Trophoblast cell (in vitro differentiated cells and primary cell): ENCODE data around the gene IL2.

Source experiments
- DNase-seq, 2 donors: peaks; one replicate each; pipeline ENCODE4 v3.0.0-alpha.2; 2016
- H2AFZ ChIP-seq: 2 replicates; pipeline ENCODE4 v1.6.1; 2013; ENCODE audit warnings: low read length, moderate library complexity, mild to moderate bottlenecking; ENCODE audit not compliant: insufficient read depth, poor library complexity
- H2AK5ac ChIP-seq: 2 replicates; pipeline ENCODE4 v1.6.1; 2013; ENCODE audit warnings: mild to moderate bottlenecking, low read length
- H2BK120ac ChIP-seq: 2 replicates; pipeline ENCODE4 v1.6.1; 2013; ENCODE audit warnings: low read length, mild to moderate bottlenecking, moderate library complexity; ENCODE audit not compliant: insufficient read depth, poor library complexity
- H2BK12ac ChIP-seq: 2 replicates; pipeline ENCODE4 v1.6.1; 2013; ENCODE audit warnings: mild to moderate bottlenecking, low read length, moderate library complexity
- H2BK5ac ChIP-seq: 2 replicates; pipeline ENCODE4 v1.6.1; 2013; ENCODE audit warnings: low read length, low read depth, moderate library complexity, mild to moderate bottlenecking; ENCODE audit not compliant: poor library complexity
- H3K14ac ChIP-seq: 2 replicates; pipeline ENCODE4 v1.6.1; 2013; ENCODE audit warnings: mild to moderate bottlenecking, low read length
- H3K18ac ChIP-seq: 2 replicates; pipeline ENCODE4 v1.6.1; 2013; ENCODE audit warnings: mild to moderate bottlenecking, low read length
- H3K23ac ChIP-seq: 2 replicates; pipeline ENCODE4 v1.6.1; 2013; ENCODE audit warnings: low read length
- H3K27ac ChIP-seq: 2 replicates; pipeline ENCODE4 v1.5.1; 2013; ENCODE audit warnings: low read depth, mild to moderate bottlenecking, inconsistent platforms, low read length, moderate library complexity
- H3K27me3 ChIP-seq: 2 replicates; pipeline ENCODE4 v1.6.1; 2013; ENCODE audit warnings: inconsistent platforms, mild to moderate bottlenecking, low read length, moderate library complexity; ENCODE audit not compliant: insufficient read depth
- H3K36me3 ChIP-seq, 2 experiments: 1 replicate in 1 of 2; 2 replicates in 1 of 2; pipeline ENCODE4 v1.6.1; 2013; ENCODE audit warnings: low read length in 2 of 2, mild to moderate bottlenecking in 2 of 2, moderate library complexity in 1 of 2; ENCODE audit not compliant: insufficient read depth in 2 of 2, control insufficient read depth in 1 of 2
- H3K4ac ChIP-seq: 2 replicates; pipeline ENCODE4 v1.6.1; 2013; ENCODE audit warnings: low read depth, mild to moderate bottlenecking, low read length, moderate library complexity
- H3K4me1 ChIP-seq, 2 experiments: 1 replicate in 1 of 2; 2 replicates in 1 of 2; pipeline ENCODE4 v1.6.1; 2013; ENCODE audit warnings: low read length in 2 of 2, mild to moderate bottlenecking in 2 of 2, moderate library complexity in 1 of 2; ENCODE audit not compliant: insufficient read depth in 2 of 2, control insufficient read depth in 1 of 2
- H3K4me2 ChIP-seq: 2 replicates; pipeline ENCODE4 v1.6.1; 2013; ENCODE audit warnings: inconsistent platforms, mild to moderate bottlenecking, low read length, moderate library complexity
- H3K4me3 ChIP-seq: 2 replicates; pipeline ENCODE4 v1.5.1; 2013; ENCODE audit warnings: mild to moderate bottlenecking, low read depth, low read length, inconsistent platforms
- H3K79me1 ChIP-seq: one replicate; pipeline ENCODE4 v1.6.1; 2013; ENCODE audit warnings: low read length
- H3K79me2 ChIP-seq: 2 replicates; pipeline ENCODE4 v1.6.1; 2013; ENCODE audit warnings: low read length, mild to moderate bottlenecking; ENCODE audit not compliant: control insufficient read depth, insufficient read depth, poor library complexity
- H3K9ac ChIP-seq: 2 replicates; pipeline ENCODE4 v1.6.1; 2013; ENCODE audit warnings: mild to moderate bottlenecking, low read length
- H3K9me3 ChIP-seq: 2 replicates; pipeline ENCODE4 v1.6.1; 2013; ENCODE audit warnings: low read depth, mild to moderate bottlenecking, control low read depth, inconsistent platforms, low read length; ENCODE audit not compliant: insufficient read depth
- H4K12ac ChIP-seq: 2 replicates; pipeline ENCODE4 v1.6.1; 2013; ENCODE audit warnings: low read depth, mild to moderate bottlenecking, low read length, moderate library complexity
- H4K8ac ChIP-seq: 2 replicates; pipeline ENCODE4 v1.6.1; 2013; ENCODE audit warnings: low read depth, mild to moderate bottlenecking, low read length, moderate library complexity
- H4K91ac ChIP-seq: one replicate; pipeline ENCODE4 v1.6.1; 2013; ENCODE audit warnings: low read depth, mild to moderate bottlenecking, low read length, moderate library complexity
- WGBS: extraction: QIAGEN DNeasy Blood & Tissue Kit; methylation state at CpG from one replicate; pipeline ENCODE4 v1.1.7; 2013; ENCODE audit warnings: missing lambda C conversion rate; ENCODE audit not compliant: insufficient read length, insufficient coverage; ENCODE audit errors: extremely low coverage; 5-methylcytosine and 5-hydroxymethylcytosine counted together

Gene IL2

DNA sequence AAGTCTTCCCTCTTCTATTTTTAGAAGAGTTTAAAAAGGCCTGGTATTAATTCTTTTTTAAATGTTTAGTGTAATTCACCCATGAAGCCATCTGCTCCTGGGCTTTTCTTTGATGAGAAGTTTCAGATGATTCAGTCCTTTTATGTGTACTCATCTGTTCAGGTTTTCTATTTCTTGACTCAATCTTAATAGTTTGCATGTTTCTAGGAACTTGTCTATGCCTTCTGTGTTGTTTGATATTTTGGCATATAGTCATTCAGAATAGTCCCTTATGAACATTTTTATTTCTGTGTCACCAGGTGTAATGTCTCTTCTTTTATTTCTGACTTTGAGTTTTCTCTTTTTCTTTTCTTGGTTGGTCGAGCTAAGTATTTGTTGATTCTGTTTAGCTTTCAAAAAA lies 20.2 kb upstream of the IL2 start:
- Histone ChIP-seq H4K91ac (no peak overlapping the region), H2BK12ac (no peak overlapping the region), H3K36me3 (no peaks in the 10 kb centered on the region), H2BK120ac (no peak overlapping the region), H2BK5ac (no peak overlapping the region), H3K4me3 (no peak overlapping the region), H2AK5ac (no peak overlapping the region), H3K14ac (no peak overlapping the region), H3K18ac (no peak overlapping the region), H3K9me3 (no peaks in the 10 kb centered on the region), H3K27me3 (no peaks in the 10 kb centered on the region), H3K27ac (no peak overlapping the region), H3K4me2 (no peak overlapping the region), H3K4ac (no peak overlapping the region), H4K8ac (no peak overlapping the region), H2AFZ (no peak overlapping the region), H3K79me2 (no peaks in the 10 kb centered on the region), H4K12ac (no peak overlapping the region), H3K4me1 (no peaks in the 10 kb centered on the region), H3K9ac (no peak overlapping the region), H3K79me1 (no peaks in the 10 kb centered on the region), H3K23ac (no peak overlapping the region)
- DNase-seq: no peak
- no CpG with 5 or more reads among the region's 1 CpG for WGBS

DNA sequence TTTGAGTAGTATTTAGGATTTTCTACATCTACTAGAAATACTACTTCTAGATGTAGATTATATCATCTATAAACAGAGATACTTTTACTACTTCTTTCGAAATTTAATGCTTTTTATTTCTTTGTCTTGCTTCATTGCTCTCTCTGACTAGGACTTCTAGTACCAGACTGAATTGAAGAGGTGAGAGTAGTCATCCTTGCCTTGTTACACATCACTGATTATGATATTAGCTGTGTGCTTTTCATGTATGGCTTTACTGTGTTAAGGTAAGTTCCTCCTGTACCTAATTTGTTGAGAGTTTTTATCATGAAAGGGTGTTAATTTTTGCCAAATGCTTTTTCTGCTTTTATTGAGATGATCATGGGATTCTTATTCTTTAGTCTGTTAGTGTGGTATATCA lies 19.6 kb upstream of the IL2 start:
- Histone ChIP-seq H3K79me2 (no peaks in the 10 kb centered on the region), H3K4me2 (no peak overlapping the region), H2AFZ (no peak overlapping the region), H3K9me3 (no peaks in the 10 kb centered on the region), H2BK12ac (no peak overlapping the region), H2BK120ac (no peak overlapping the region), H3K14ac (no peak overlapping the region), H2AK5ac (no peak overlapping the region), H3K4ac (no peak overlapping the region), H3K9ac (no peak overlapping the region), H3K79me1 (no peaks in the 10 kb centered on the region), H3K27ac (no peak overlapping the region), H3K4me3 (no peak overlapping the region), H4K12ac (no peak overlapping the region), H3K18ac (no peak overlapping the region), H3K36me3 (no peaks in the 10 kb centered on the region), H4K8ac (no peak overlapping the region), H3K27me3 (no peaks in the 10 kb centered on the region), H2BK5ac (no peak overlapping the region), H3K4me1 (no peaks in the 10 kb centered on the region), H4K91ac (no peak overlapping the region), H3K23ac (no peak overlapping the region)
- no CpG with 5 or more reads among the region's 1 CpG for WGBS
- DNase-seq: no peak

DNA sequence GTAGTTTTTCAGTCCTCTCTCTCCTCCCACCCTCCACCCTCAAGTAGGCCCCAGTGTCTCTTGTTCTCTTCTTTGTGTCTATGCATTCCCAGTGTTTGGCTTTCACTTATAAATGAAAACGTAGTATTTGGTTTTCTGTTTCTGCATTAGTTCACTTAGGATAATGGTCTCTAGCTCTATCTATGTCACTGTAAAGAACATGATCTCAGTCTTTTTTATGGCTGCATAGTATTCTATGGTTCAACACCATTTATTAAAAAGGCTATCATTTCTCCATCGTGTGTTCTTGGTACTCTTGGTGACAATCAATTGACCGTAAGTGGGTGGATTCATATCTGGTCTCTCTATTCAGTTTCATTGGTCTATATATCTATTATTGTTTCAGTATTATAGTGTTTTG lies 18.7 kb upstream of the IL2 start:
- no peak overlapping the region for H3K9ac ChIP-seq
- no peak overlapping the region for H3K4me2 ChIP-seq
- H2AFZ ChIP-seq: no peak overlapping the region
- H2BK120ac ChIP-seq: no peak overlapping the region
- DNase-seq: no peak
- H3K18ac ChIP-seq: no peak overlapping the region
- H3K36me3 ChIP-seq: no peaks in the 10 kb centered on the region
- no peak overlapping the region for H3K4ac ChIP-seq
- H2BK12ac ChIP-seq: no peak overlapping the region
- no peak overlapping the region for H4K91ac ChIP-seq
- H3K4me3 ChIP-seq: no peak overlapping the region
- H3K4me1 ChIP-seq: no peaks in the 10 kb centered on the region
- H2AK5ac ChIP-seq: no peak overlapping the region
- H3K23ac ChIP-seq: no peak overlapping the region
- no peak overlapping the region for H2BK5ac ChIP-seq
- no peak overlapping the region for H3K14ac ChIP-seq
- no peaks in the 10 kb centered on the region for H3K79me2 ChIP-seq
- H3K9me3 ChIP-seq: no peaks in the 10 kb centered on the region
- H3K27me3 ChIP-seq: no peaks in the 10 kb centered on the region
- whole genome bisulfite sequencing: no CpG with 5 or more reads among the region's 3 CpGs
- H3K27ac ChIP-seq: no peak overlapping the region
- H3K79me1 ChIP-seq: no peaks in the 10 kb centered on the region
- H4K12ac ChIP-seq: no peak overlapping the region
- H4K8ac ChIP-seq: no peak overlapping the region

DNA sequence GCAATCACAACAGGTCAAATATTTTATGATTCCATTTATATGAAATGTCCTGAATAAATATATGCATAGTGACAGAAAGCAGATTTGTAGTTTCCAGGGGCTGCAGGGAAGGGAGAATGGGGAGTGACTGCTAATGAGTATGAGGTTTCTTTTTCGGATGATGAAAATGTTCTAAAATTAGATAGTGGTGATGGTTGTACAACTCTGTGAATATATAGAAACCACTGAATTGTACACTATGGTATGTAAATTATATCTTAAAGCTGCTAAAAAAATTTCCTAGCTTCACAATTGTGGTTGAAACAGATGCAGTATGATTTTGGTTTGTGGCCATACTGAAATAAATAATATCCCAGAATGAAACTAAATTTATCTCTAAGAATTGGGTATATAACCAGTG lies 12.9 kb upstream of the IL2 start:
- Histone ChIP-seq H2BK5ac (no peak overlapping the region), H3K9ac (no peak overlapping the region), H3K4me1 (no peaks in the 10 kb centered on the region), H3K18ac (no peak overlapping the region), H3K79me2 (no peaks in the 10 kb centered on the region), H4K91ac (no peak overlapping the region), H3K27ac (no peak overlapping the region), H3K79me1 (no peaks in the 10 kb centered on the region), H4K8ac (no peak overlapping the region), H3K4me3 (no peak overlapping the region), H3K4ac (no peak overlapping the region), H3K14ac (no peak overlapping the region), H3K9me3 (no peaks in the 10 kb centered on the region), H3K36me3 (no peaks in the 10 kb centered on the region), H2BK12ac (no peak overlapping the region), H2AFZ (no peak overlapping the region), H3K4me2 (no peak overlapping the region), H4K12ac (no peak overlapping the region), H2BK120ac (no peak overlapping the region), H2AK5ac (no peak overlapping the region), H3K27me3 (no peaks in the 10 kb centered on the region), H3K23ac (no peak overlapping the region)
- WGBS: no CpG with 5 or more reads among the region's 1 CpG
- no peak for DNase-seq
